H1 (cell line): ENCODE results near the gene FRMD5.

ENCODE experiments used
- BCL11A ChIP-seq, 2 experiments: IDR thresholded peaks; one replicate each; pipeline ENCODE4 v1.6.1; 2011; ENCODE audit warnings: low read depth in 2 of 2, low read length in 2 of 2, mild to moderate bottlenecking in 2 of 2
- JUN ChIP-seq: IDR thresholded peaks from 2 replicates; pipeline ENCODE4 v1.6.1; 2011; ENCODE audit warnings: low read depth, mild to moderate bottlenecking, improper control_type of control experiment, low read length
- POLR2A ChIP-seq, 2 experiments: IDR thresholded peaks; 1 replicate in 1 of 2; 2 replicates in 1 of 2; pipeline ENCODE4 v1.6.1; 2011; ENCODE audit warnings: low read depth in 2 of 2, low read length in 2 of 2, mild to moderate bottlenecking in 2 of 2; ENCODE audit errors: control extremely low read depth in 1 of 2
- RXRA ChIP-seq: IDR thresholded peaks from 2 replicates; pipeline ENCODE4 v1.6.1; 2011; ENCODE audit warnings: low read depth, mild to moderate bottlenecking, low read length, moderate library complexity; ENCODE audit not compliant: insufficient read depth
- SRF ChIP-seq: IDR thresholded peaks from 2 replicates; pipeline ENCODE4 v1.6.1; 2011; ENCODE audit warnings: mild to moderate bottlenecking, low read depth, low read length, moderate library complexity
- TF ChIP-seq, protein P1 (sequence below), 3 experiments: IDR thresholded peaks; 1 replicate in 2 of 3; 2 replicates in 1 of 3; pipeline versions ENCODE4 v1.5.1 to v1.6.1; 2011; ENCODE audit warnings: low read length in 3 of 3, mild to moderate bottlenecking in 3 of 3, inconsistent platforms in 2 of 3, low read depth in 1 of 3, moderate library complexity in 1 of 3; ENCODE audit not compliant: insufficient read depth in 1 of 3; ENCODE audit errors: control extremely low read depth in 1 of 3

- TF ChIP-seq BCL11A (IDR thresholded peaks at IDR 0.05; ENCODE audit: low read depth in 2 of 2, low read length in 2 of 2): no peak
- no peak for TF ChIP-seq RXRA
- no peak for TF ChIP-seq JUN
- TF ChIP-seq, protein P1, sequence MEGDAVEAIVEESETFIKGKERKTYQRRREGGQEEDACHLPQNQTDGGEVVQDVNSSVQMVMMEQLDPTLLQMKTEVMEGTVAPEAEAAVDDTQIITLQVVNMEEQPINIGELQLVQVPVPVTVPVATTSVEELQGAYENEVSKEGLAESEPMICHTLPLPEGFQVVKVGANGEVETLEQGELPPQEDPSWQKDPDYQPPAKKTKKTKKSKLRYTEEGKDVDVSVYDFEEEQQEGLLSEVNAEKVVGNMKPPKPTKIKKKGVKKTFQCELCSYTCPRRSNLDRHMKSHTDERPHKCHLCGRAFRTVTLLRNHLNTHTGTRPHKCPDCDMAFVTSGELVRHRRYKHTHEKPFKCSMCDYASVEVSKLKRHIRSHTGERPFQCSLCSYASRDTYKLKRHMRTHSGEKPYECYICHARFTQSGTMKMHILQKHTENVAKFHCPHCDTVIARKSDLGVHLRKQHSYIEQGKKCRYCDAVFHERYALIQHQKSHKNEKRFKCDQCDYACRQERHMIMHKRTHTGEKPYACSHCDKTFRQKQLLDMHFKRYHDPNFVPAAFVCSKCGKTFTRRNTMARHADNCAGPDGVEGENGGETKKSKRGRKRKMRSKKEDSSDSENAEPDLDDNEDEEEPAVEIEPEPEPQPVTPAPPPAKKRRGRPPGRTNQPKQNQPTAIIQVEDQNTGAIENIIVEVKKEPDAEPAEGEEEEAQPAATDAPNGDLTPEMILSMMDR (IDR thresholded peaks at IDR 0.05; ENCODE audit: control extremely low read depth in 1 of 3, insufficient read depth in 1 of 3, low read depth in 1 of 3, low read length in 3 of 3): no peak
- TF ChIP-seq POLR2A (IDR thresholded peaks at IDR 0.05; ENCODE audit: control extremely low read depth in 1 of 2, low read depth in 2 of 2, low read length in 2 of 2): no peak
- TF ChIP-seq SRF: no peak
Observed at GRCh38 chr15:44128443-44128842, 66.6 kb downstream of the FRMD5 start.
